Testis (tissue), 3 donors: ENCODE results near the gene LDLRAD4. TPM values are rescaled to one million over a fixed set of nuclear protein-coding genes. Genes with fewer than 3 reads are reported as not detected.

Experiments used
- DNase-seq: peaks from one replicate; pipeline ENCODE4 v3.0.0-alpha.2; 2019
- H3K27ac ChIP-seq, 2 donors: fragments of 200-600 bp; sonication (generic); one replicate each; pipeline ENCODE4 v1.5.1; 2019
- H3K27me3 ChIP-seq: fragments of 200-600 bp; sonication (generic); one replicate; pipeline ENCODE4 v1.5.1; 2019
- H3K36me3 ChIP-seq: fragments of 200-600 bp; sonication (generic); one replicate; pipeline ENCODE4 v1.5.1; 2017; ENCODE audit warnings: low read depth; ENCODE audit errors: missing control alignments
- H3K4me1 ChIP-seq: fragments of 200-600 bp; sonication (generic); one replicate; pipeline ENCODE4 v1.5.1; 2019
- H3K4me3 ChIP-seq, 2 donors: fragments of 200-600 bp; sonication (generic); one replicate each; pipeline ENCODE4 v1.5.1; 2017 to 2019
- H3K9me3 ChIP-seq: fragments of 200-600 bp; sonication (generic); one replicate; pipeline ENCODE4 v1.5.1; 2017
- POLR2A ChIP-seq: fragments of 450-650 bp; IDR thresholded peaks from one replicate; pipeline ENCODE4 v1.6.1; 2017; ENCODE audit warnings: antibody characterized with exemption, mild to moderate bottlenecking, moderate library complexity
- WGBS, 2 donors: methylation state at CpG; one replicate each; pipeline ENCODE4 v1.1.5; 2018; 5-methylcytosine and 5-hydroxymethylcytosine counted together
- intact Hi-C: fragments of 100-400 bp; cut with DNase I; formaldehyde crosslinking; loops from one replicate; pipeline ENCODE4 v1.15.1; 2023; ENCODE audit warnings: low total_unique reads
- polyA plus RNA-seq: library from polyadenylated mRNA; stranded (reverse); fragments of 350-450 nt; fragmentation: Illumina TruSeq; extraction: RNeasy Lipid Tissue Mini Kit (QIAGEN cat#74804); gene quantifications from one replicate; pipeline ENCODE4 v1.2.3, GENCODE V29; 2014; ENCODE audit warnings: low read depth, low replicate concordance; ENCODE audit not compliant: insufficient read depth
- total RNA-seq, 2 donors: library from RNA; depleted of rRNA; stranded (reverse); fragments of >200 nt; gene quantifications; one replicate each; pipeline ENCODE4 v1.2.3, GENCODE V29; 2016
- TF ChIP-seq, protein P1 (sequence below), 3 experiments: fragments of 450-650 bp in 2 of 3; fragments of 200-600 bp in 1 of 3; sonication (generic) in 1 of 3; IDR thresholded peaks; one replicate each; pipeline ENCODE4 v1.5.1; 2016 to 2019; ENCODE audit warnings: antibody characterized with exemption in 3 of 3, mild to moderate bottlenecking in 2 of 3, moderate library complexity in 1 of 3

The LDLRAD4 gene
- total and polyA plus RNA-seq, 3 donors from 2014 or later = 22.0 to 42.2 (median 25.9) TPM

DNA sequence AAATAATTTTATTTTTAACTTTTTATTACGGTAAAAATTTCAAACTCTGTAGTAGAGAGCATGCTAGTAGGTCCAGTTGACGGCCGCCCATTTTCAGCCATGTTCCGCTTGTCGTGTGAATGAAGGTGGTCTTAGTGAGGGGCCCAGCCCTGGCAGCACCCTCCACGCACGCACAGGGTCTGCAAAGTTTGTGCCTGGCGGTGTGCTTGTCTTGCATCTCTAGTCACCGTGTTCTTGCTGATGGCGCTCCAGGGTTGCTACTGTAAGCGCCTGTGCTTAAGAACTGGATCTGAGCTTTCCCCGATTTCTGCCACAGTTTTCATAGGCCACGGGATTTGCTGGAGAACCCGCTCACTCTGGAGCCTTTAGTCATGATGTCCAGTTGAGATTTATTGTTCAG lies 28.9 kb downstream of the LDLRAD4 start:
- 94 to 97% methylated on average over 14 of the region's 14 CpGs for WGBS, 2 donors
- Histone ChIP-seq H3K36me3 (no peaks in the 10 kb centered on the region), H3K27ac (no peak overlapping the region), H3K27me3 (no peaks in the 10 kb centered on the region), H3K4me3 (no peak overlapping the region), H3K4me1 (no peaks in the 10 kb centered on the region), H3K9me3 (no peaks in the 10 kb centered on the region)
- no peak for TF ChIP-seq POLR2A
- TF ChIP-seq, protein P1, sequence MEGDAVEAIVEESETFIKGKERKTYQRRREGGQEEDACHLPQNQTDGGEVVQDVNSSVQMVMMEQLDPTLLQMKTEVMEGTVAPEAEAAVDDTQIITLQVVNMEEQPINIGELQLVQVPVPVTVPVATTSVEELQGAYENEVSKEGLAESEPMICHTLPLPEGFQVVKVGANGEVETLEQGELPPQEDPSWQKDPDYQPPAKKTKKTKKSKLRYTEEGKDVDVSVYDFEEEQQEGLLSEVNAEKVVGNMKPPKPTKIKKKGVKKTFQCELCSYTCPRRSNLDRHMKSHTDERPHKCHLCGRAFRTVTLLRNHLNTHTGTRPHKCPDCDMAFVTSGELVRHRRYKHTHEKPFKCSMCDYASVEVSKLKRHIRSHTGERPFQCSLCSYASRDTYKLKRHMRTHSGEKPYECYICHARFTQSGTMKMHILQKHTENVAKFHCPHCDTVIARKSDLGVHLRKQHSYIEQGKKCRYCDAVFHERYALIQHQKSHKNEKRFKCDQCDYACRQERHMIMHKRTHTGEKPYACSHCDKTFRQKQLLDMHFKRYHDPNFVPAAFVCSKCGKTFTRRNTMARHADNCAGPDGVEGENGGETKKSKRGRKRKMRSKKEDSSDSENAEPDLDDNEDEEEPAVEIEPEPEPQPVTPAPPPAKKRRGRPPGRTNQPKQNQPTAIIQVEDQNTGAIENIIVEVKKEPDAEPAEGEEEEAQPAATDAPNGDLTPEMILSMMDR (IDR thresholded peaks at IDR 0.05) = no peak
- intact Hi-C loops = no loop called here
- no peak for DNase-seq

DNA sequence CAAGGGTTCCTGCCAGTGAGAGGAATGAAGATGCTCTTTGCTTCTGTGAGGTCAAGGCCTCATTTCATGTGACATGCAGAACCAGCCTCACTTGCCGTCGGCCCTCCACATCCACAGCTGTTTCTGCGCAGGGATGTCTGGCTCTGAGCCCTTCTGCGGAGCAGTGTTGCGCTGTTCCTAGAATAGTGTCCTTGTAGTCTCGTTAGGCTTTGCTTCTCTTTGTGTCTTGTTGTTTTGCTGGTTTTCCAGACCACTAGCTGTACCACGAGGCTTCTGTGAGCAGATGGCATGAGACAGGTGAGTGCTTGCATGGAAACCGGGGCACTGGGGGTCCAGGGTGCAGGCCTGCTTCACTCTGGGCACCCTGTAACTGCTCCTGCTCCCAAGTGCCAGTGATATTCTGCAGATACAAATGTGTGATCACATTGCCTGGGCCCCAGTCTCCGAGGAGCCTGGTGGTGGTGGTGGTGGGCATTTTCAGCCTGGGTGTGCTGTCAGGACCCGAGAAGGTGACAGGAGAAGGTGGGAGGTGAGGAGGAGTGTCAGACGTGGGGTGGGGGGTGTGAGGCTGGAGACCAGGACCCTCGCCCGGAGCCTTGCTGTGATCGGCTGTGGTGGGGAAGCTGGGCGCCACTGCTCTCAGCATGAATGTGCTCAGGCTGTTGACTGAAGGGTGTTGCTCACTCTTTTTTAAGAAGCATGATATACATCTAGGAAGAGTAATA lies 34.3 kb downstream of the LDLRAD4 start:
- no peaks in the 10 kb centered on the region for H3K36me3 ChIP-seq
- no peaks in the 10 kb centered on the region for H3K27me3 ChIP-seq
- intact Hi-C loops = no loop called here
- no peaks in the 10 kb centered on the region for H3K9me3 ChIP-seq
- H3K4me1 ChIP-seq = no peaks in the 10 kb centered on the region
- TF ChIP-seq POLR2A = no peak
- H3K27ac ChIP-seq = no peak overlapping the region
- WGBS, 2 donors = 72 to 83% methylated on average over 15 of the region's 15 CpGs
- DNase-seq = no peak
- H3K4me3 ChIP-seq = no peak overlapping the region

DNA sequence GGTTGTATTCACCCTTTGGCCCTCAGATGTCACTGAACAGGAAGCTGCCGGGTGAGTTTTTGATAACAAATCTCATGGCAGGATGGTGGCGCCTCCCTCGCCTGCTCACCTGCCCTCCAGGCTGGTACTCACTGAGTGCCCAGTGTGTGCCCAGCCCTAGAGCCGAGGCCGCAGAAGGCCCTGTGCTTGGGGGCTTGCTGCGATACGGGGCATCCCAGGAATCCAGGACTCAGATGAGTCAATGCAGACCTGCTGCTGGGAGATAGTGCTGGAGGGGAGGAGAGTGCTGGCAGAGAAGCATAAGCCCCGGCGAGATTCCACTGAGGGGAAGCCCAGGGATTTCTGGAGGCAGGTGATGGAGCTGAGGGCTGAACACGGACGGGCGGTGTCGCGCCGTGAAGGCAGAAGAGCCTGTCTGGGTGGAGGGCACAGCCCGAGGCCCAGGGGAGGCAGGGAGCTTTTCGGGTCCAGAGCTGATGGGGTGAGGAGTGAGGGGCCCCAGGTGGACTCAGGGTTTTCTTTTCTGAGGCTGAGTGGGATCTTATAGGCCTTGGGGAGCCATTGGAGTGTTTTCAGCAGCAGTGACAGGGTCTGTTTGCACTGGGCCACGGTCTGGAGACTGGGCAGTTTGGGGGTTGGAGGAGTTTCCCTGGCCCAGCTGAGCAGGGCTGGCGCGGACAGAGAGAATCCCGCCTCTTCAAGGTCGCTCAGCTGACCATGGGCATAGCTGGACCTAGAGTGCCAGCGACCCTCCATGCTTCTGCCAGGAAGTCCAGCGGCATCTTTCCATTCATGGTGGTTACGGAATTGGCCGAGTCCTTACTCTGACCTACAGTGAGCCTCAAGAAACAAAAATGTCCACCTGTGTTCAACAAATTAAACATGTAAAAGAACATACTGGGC lies 35.5 kb downstream of the LDLRAD4 start:
- Histone ChIP-seq H3K9me3 (no peaks in the 10 kb centered on the region), H3K27ac (no peak overlapping the region), H3K36me3 (no peaks in the 10 kb centered on the region), H3K4me3 (no peak overlapping the region), H3K4me1 (peaks cover 3% of the 10 kb centered on the region), H3K27me3 (no peaks in the 10 kb centered on the region)
- no peak for DNase-seq
- 88% methylated on average over 23 to 26 of the region's 26 CpGs for WGBS, 2 donors
- intact Hi-C loops = no loop called here
- TF ChIP-seq POLR2A = no peak
- TF ChIP-seq, protein P1 (IDR thresholded peaks at IDR 0.05) = no peak

DNA sequence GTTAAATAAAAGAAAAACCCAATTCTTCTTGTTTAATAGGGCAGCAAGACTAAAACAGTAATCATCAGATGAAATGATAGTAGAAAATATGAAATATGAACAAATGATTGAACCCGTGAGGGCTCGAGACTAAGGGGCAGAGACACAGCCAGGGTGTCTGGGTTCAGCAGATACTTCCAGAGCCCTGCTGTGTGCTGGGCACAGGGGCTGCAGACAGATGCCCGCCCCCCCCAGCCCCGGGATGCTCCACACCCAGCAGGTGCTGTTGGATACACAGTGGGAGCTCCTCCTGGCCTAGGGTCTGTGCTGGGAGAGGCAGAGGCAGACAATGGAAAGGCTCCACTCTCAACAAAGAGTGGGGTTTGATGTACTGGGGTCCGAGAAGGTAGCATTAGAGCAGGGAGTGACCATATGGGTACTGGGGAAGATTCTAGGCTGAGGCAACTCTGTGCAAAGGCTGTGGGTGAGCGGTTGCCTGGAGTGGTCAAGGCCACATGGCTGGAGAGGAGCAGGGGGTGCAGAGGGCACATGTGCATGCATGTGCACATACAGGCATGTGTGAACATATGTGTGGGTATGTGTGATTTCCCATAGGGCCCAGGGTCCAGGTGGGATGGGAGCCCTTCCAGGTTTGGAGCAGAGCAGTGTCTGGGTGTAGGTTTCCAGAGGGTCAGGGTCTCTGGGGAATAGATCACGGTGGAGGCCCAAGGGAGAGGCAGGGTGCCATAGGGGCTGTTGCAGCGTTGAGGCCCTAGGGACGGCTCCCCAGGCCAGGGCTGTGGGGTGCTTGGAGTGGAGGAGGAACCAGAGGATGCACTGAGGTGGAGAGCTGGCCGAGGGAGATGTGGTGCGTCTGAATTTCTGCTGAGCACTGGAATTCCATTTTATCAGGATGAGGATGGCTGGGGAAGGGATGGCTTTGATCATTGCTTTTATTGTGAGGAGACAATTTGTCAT lies 36.7 kb downstream of the LDLRAD4 start:
- no peak for DNase-seq
- intact Hi-C loops = no loop called here
- WGBS, 2 donors = 93 to 95% methylated on average over 11 of the region's 11 CpGs

More for the DNA sequence above, 36.7 kb downstream of the LDLRAD4 start:
- Histone ChIP-seq H3K4me3 (no peak overlapping the region), H3K36me3 (no peaks in the 10 kb centered on the region), H3K27ac (no peak overlapping the region), H3K4me1 (peaks cover 15% of the 10 kb centered on the region), H3K27me3 (no peaks in the 10 kb centered on the region), H3K9me3 (no peaks in the 10 kb centered on the region)
- TF ChIP-seq, protein P1 (IDR thresholded peaks at IDR 0.05) = no peak
- no peak for TF ChIP-seq POLR2A
